Uterus (tissue), 4 donors: Measurements from ENCODE around the gene CASKIN2. TPM values are rescaled to one million over a fixed set of nuclear protein-coding genes. Genes with fewer than 3 reads are reported as not detected.

Experiments used
- DNase-seq, 2 donors: peaks; one replicate each; pipeline ENCODE4 v3.0.0-alpha.2; 2019 to 2020
- H3K27ac ChIP-seq, 2 donors: fragments of 200-600 bp; sonication (generic); 1 replicate in 1 of 2; 2 replicates in 1 of 2; pipeline ENCODE4 v1.5.1; 2016 to 2018
- H3K27me3 ChIP-seq, 2 donors: fragments of 200-600 bp; sonication (generic); one replicate each; pipeline ENCODE4 v1.5.1; 2018 to 2019; ENCODE audit warnings: control low read depth in 1 of 2
- H3K36me3 ChIP-seq, 2 donors: fragments of 200-600 bp; sonication (generic); one replicate each; pipeline ENCODE4 v1.5.1; 2019; ENCODE audit warnings: control low read depth in 1 of 2
- H3K4me1 ChIP-seq, 2 donors: fragments of 200-600 bp; sonication (generic); one replicate each; pipeline ENCODE4 v1.5.1; 2018 to 2019; ENCODE audit warnings: control low read depth in 1 of 2
- H3K4me3 ChIP-seq, 2 donors: fragments of 200-600 bp; sonication (generic); 1 replicate in 1 of 2; 2 replicates in 1 of 2; pipeline ENCODE4 v1.5.1; 2018 to 2019; ENCODE audit warnings: mild to moderate bottlenecking in 1 of 2
- H3K9me3 ChIP-seq, 2 donors: fragments of 200-600 bp; sonication (generic); one replicate each; pipeline ENCODE4 v1.5.1; 2019; ENCODE audit warnings: control low read depth in 1 of 2
- POLR2A ChIP-seq, 2 donors: fragments of 450-650 bp; IDR thresholded peaks; one replicate each; pipeline ENCODE4 v1.6.1; 2016; ENCODE audit warnings: antibody characterized with exemption in 2 of 2, mild to moderate bottlenecking in 1 of 2, moderate library complexity in 1 of 2
- intact Hi-C: fragments of 100-400 bp; cut with DNase I; formaldehyde crosslinking; loops from one replicate; pipeline ENCODE4 v1.15.1; 2023; ENCODE audit warnings: low total_unique reads
- total RNA-seq, 4 donors: library from RNA; depleted of rRNA in 3 of 4; stranded (reverse); fragments of >200 nt in 3 of 4; gene quantifications; one replicate each; pipeline versions ENCODE4 v1.1.0 to v1.2.4, GENCODE V29; 2014 to 2023
- TF ChIP-seq, protein P1 (sequence below), 4 experiments: fragments of 200-600 bp in 2 of 4; fragments of 450-650 bp in 2 of 4; sonication (generic) in 2 of 4; IDR thresholded peaks; one replicate each; pipeline ENCODE4 v1.5.1; 2016 to 2019; ENCODE audit warnings: antibody characterized with exemption in 4 of 4, mild to moderate bottlenecking in 2 of 4, moderate library complexity in 1 of 4
- donor health status: DM: yes; HTN: yes; CAD: no.

Gene CASKIN2
- total RNA-seq, 4 donors from 2014 or later, result 7.4 to 122 (median 15.5) TPM

DNA sequence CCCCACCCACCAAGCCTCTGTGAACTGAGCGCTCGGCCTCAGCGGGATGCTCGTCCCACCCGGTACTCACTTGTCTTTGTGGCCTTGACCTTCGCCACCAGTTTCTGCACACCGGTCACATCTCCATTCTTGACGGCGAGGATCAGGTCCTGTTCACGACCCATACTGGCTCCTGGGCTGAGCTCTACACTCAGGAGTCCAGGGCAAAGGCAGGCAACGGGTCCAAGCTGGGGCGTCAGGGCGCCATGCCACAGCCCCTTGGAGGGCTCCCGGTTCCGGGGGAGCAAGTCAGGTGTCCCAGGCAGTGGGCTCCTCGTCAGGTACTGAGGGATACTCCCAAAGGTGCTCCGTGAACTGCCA, 1.7 kb downstream of the CASKIN2 start:
- Histone ChIP-seq H3K9me3 (no peaks in the 10 kb centered on the region), H3K27ac (peak overlapping the region; percentile 91 to 93), H3K27me3 (no peaks in the 10 kb centered on the region), H3K36me3 (no peaks in the 10 kb centered on the region), H3K4me1 (peaks cover 7 to 27% of the 10 kb centered on the region in 2 donors), H3K4me3 (peak overlapping the region; percentile 66 to 85)
- no peak for TF ChIP-seq POLR2A (IDR thresholded peaks at IDR 0.05)
- TF ChIP-seq, protein P1, sequence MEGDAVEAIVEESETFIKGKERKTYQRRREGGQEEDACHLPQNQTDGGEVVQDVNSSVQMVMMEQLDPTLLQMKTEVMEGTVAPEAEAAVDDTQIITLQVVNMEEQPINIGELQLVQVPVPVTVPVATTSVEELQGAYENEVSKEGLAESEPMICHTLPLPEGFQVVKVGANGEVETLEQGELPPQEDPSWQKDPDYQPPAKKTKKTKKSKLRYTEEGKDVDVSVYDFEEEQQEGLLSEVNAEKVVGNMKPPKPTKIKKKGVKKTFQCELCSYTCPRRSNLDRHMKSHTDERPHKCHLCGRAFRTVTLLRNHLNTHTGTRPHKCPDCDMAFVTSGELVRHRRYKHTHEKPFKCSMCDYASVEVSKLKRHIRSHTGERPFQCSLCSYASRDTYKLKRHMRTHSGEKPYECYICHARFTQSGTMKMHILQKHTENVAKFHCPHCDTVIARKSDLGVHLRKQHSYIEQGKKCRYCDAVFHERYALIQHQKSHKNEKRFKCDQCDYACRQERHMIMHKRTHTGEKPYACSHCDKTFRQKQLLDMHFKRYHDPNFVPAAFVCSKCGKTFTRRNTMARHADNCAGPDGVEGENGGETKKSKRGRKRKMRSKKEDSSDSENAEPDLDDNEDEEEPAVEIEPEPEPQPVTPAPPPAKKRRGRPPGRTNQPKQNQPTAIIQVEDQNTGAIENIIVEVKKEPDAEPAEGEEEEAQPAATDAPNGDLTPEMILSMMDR (IDR thresholded peaks at IDR 0.05), result no peak
- intact Hi-C loops, result no loop called here
- DNase-seq, result peak in 1 of 2 donors; percentile 23

DNA sequence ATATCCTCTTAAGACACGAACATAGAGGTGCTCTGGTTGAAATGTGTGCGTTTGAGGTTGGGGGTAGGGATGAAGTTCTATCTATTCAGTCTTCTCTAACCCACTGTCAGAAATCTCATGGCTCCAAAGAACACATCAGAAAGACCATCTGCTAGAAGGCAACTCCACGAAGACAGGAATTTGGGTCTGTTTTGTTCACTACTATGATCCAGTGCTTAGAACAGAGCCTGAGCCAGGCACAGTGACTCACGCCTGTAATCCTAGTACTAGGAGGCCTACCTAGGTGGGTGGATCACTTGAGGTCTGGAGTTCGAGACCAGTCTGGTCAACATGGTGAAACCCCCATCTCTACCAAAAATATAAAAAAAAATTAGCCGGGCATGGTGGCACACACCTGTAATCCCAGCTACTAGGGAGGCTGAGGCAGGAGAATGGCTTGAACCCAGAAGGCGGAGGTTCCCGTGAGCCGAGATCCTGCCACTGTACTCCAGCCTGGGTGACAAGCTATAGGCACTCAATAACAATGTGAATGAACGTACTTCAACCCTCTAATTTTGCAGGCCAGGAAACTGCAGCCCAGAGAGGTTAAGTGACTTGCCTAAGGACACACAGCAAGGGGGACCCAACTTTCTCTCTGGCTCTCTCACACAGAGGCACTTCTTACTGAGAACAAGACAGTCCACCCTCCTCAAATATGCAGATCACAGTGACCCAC, 2.3 kb downstream of the CASKIN2 start:
- H3K27ac ChIP-seq, result peak overlapping the region; percentile 91 to 93
- peaks cover 7 to 27% of the 10 kb centered on the region in 2 donors for H3K4me1 ChIP-seq

DNA sequence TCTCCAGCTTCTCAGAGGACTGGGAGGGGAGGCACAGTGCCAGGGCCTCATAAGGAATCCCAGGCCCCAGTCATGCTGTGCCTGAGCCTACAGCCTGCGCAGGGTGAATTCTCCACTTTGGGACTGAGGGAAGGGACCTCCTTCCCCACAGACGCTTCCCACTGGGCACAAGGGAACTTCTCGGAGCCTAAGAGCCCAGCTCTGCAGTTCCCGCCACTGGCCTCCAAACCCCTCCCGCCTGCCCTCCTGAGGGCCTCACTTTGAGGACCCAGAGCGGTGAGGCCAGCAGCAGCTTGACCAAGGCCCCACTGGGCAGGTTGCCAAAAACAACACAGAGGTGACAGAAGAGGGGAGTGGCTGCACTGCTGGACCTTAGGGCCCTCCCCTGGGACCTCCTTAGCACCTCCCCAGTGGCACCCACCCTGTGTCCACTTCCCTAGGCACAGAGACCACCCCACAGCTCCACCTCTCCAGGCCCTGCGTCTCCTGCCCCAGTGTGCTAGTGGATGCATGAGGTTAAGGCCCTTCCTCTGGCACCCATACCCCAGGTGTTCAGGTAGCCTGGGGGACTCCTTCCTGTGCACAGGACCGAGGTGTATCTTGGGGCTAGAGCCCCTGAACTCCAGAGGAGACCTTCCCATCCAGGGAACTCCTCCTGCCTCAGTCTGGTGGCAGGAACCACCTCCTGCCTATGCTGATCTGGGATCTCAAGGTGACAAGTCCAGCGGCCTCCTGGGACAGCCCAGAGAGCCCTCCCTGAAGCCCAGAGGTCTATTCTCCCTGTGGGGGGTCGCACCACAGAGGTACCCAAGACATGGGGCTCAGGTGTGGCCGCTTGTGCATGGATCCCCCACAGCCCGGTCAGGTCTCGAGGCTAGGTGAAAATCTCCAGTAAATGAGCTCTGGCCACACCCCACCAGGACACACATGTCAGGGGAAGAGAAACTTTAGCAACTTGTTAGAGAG, 3.4 kb downstream of the CASKIN2 start:
- Histone ChIP-seq H3K36me3 (no peaks in the 10 kb centered on the region), H3K4me1 (peaks cover 0 to 27% of the 10 kb centered on the region in 2 donors), H3K4me3 (no peak overlapping the region), H3K9me3 (no peaks in the 10 kb centered on the region), H3K27me3 (no peaks in the 10 kb centered on the region), H3K27ac (peak overlapping the region; percentile 53 to 91)
- DNase-seq, result no peak
- TF ChIP-seq POLR2A (IDR thresholded peaks at IDR 0.05), result no peak
- TF ChIP-seq, protein P1 (IDR thresholded peaks at IDR 0.05), result no peak
- intact Hi-C loops, result no loop called here

More for the DNA sequence above, 2.3 kb downstream of the CASKIN2 start:
- H3K9me3 ChIP-seq, result no peaks in the 10 kb centered on the region
- no peaks in the 10 kb centered on the region for H3K27me3 ChIP-seq
- no peaks in the 10 kb centered on the region for H3K36me3 ChIP-seq
- DNase-seq, result no peak
- TF ChIP-seq, protein P1 (IDR thresholded peaks at IDR 0.05), result no peak
- no peak for TF ChIP-seq POLR2A (IDR thresholded peaks at IDR 0.05)
- intact Hi-C loops, result no loop called here
- H3K4me3 ChIP-seq, result peak overlapping the region; percentile 66 to 85

DNA sequence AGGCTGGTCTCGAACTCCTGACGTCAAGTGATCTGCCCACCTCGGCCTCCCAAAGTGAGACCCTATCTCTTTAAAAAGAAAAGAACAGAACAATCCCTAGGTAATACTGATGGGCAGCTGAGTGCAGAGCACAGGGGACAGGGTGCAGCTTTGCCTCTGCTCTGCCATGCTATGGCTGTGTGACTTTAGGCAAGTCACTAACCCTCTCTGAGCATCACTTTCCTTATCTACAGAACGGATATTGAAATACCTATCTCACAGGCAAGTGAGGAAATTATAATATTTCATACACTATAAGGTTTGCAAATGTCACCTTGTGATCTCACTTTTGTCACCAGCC, 4.1 kb downstream of the CASKIN2 start:
- no peak for DNase-seq
- Histone ChIP-seq H3K27me3 (no peaks in the 10 kb centered on the region), H3K4me3 (no peak overlapping the region), H3K36me3 (no peaks in the 10 kb centered on the region), H3K9me3 (no peaks in the 10 kb centered on the region), H3K27ac (peak overlapping the region; percentile 53 to 91), H3K4me1 (peaks cover 0 to 27% of the 10 kb centered on the region in 2 donors)
- TF ChIP-seq, protein P1 (IDR thresholded peaks at IDR 0.05), result no peak
- no peak for TF ChIP-seq POLR2A (IDR thresholded peaks at IDR 0.05)
- intact Hi-C loops, result no loop called here
